OCI-LY1 (cell line): ENCODE results near the gene NRG2.

Experiments used
- CTCF ChIP-seq: fragments of 200-600 bp; sonication (generic), shearing (Covaris generic); IDR thresholded peaks from 2 replicates; pipeline ENCODE4 v1.5.1; 2017; ENCODE audit warnings: mild to moderate bottlenecking, antibody characterized with exemption, low read length, moderate library complexity, mixed read lengths
- EZH2 ChIP-seq: fragments of 200-600 bp; sonication (generic), shearing (Covaris generic); IDR thresholded peaks from 2 replicates; pipeline ENCODE4 v1.8.0; 2017; ENCODE audit warnings: borderline replicate concordance, mixed run types, mild to moderate bottlenecking, antibody characterized with exemption, low read length, moderate library complexity, mixed read lengths

- TF ChIP-seq EZH2 (no peak), CTCF (no peak)
Measured at GRCh38 chr5:139979943-139980342, 63.2 kb downstream of the NRG2 start.
